ENCODE measurements around the gene REN.

REN gene

DNA sequence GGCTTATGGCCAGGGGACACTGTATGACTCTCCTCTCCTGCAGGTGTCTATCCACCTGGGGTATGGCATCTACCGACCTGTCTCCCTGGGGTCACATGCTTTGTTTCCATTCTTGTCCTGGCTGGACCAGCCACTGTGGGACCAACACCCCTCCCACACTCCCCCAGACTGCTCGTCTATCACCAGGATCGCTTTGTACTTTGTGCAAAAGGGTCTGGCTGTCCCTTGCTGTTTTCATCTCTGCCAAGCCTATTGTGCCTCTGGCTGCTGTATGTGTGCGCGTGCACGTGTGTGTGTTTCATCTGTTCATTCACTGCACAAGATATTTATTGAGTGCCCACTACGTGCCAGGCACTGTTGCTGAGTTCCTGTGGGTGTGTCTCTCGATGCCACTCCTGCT is 39.8 kb downstream of the REN start:
- Histone ChIP-seq H3K9me2 (replicated peaks; ENCODE audit: low read depth, low read length) (no peaks in the 10 kb centered on the region), H3K9ac (ENCODE audit: low read depth, low read length, poor library complexity, severe bottlenecking) (no peak overlapping the region), H4K20me1 (ENCODE audit: insufficient read depth, low read length, poor library complexity, severe bottlenecking) (no peaks in the 10 kb centered on the region), H3K79me2 (ENCODE audit: insufficient read depth, low read length) (no peaks in the 10 kb centered on the region), H3K9me3 (ENCODE audit: insufficient read depth, low read depth, low read length) (no peaks in the 10 kb centered on the region), H3K4me3 (ENCODE audit: low read length, poor library complexity, severe bottlenecking) (no peak overlapping the region), H3K4me2 (ENCODE audit: low read depth, low read length, poor library complexity, severe bottlenecking) (no peak overlapping the region), H3K4me1 (ENCODE audit: insufficient read depth, low read length, poor library complexity, severe bottlenecking) (peaks cover 13% of the 10 kb centered on the region), H3K36me3 (ENCODE audit: insufficient read depth, low read length) (no peaks in the 10 kb centered on the region), H2AFZ (ENCODE audit: low read length) (no peak overlapping the region), H3F3A (ENCODE audit: low read depth) (no peaks in the 10 kb centered on the region), H3K27me3 (ENCODE audit: insufficient read depth, low read length, poor library complexity, severe bottlenecking) (no peaks in the 10 kb centered on the region)
- TF ChIP-seq EZH2phosphoT487 (IDR thresholded peaks at IDR 0.05; ENCODE audit: borderline replicate concordance) (no peak), CTCF (conservative IDR thresholded peaks at IDR 0.05; ENCODE audit: low read length) (no peak)

DNA sequence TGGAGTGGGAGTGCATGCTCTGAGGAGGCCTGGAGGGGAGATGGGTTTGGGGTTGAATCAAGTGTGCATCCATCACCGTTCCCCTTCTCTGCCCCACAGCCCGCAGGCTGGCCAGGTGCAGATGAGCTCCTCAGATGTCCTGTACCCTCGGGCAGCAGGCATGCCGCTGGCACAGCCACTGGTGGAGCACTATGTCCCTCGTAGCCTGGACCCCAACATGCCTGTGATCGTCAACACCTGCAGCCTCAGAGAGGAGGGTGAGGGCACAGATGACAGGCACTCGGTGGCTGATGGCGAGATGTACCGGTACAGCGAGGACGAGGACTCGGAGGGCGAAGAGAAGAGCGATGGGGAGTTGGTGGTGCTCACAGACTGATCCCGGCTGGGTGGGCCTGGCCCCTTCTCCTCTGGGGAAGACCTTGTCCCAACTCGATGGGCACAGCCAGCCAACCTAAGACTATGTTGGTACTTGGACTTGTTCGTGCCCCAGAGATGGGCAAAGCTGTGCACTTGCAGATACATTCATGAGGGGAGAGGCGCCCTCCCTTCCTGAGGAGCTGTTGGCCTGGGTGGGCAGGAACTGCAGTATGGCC is 40.3 kb downstream of the REN start:
- TF ChIP-seq EZH2phosphoT487 (IDR thresholded peaks at IDR 0.05; ENCODE audit: borderline replicate concordance) (no peak), CTCF (conservative IDR thresholded peaks at IDR 0.05; ENCODE audit: low read length) (no peak)

GRCh38 chr1:204124639-204125038 is 41.5 kb downstream of the REN start:
- Histone ChIP-seq H3K4me3 (ENCODE audit: low read length, poor library complexity, severe bottlenecking) (no peak overlapping the region), H3K79me2 (ENCODE audit: insufficient read depth, low read length) (no peaks in the 10 kb centered on the region)

More for the DNA sequence above, 40.3 kb downstream of the REN start:
- H3K9me3 ChIP-seq (ENCODE audit: insufficient read depth, low read depth, low read length), result no peaks in the 10 kb centered on the region
- H3K4me1 ChIP-seq (ENCODE audit: insufficient read depth, low read length, poor library complexity, severe bottlenecking), result peaks cover 13% of the 10 kb centered on the region
- H3K27me3 ChIP-seq (ENCODE audit: insufficient read depth, low read length, poor library complexity, severe bottlenecking), result no peaks in the 10 kb centered on the region
- H4K20me1 ChIP-seq (ENCODE audit: insufficient read depth, low read length, poor library complexity, severe bottlenecking), result no peaks in the 10 kb centered on the region
- H3F3A ChIP-seq (ENCODE audit: low read depth), result no peaks in the 10 kb centered on the region
- no peak overlapping the region for H3K9ac ChIP-seq (ENCODE audit: low read depth, low read length, poor library complexity, severe bottlenecking)
- H2AFZ ChIP-seq (ENCODE audit: low read length), result no peak overlapping the region
- H3K4me3 ChIP-seq (ENCODE audit: low read length, poor library complexity, severe bottlenecking), result no peak overlapping the region
- H3K4me2 ChIP-seq (ENCODE audit: low read depth, low read length, poor library complexity, severe bottlenecking), result no peak overlapping the region
- H3K9me2 ChIP-seq (replicated peaks; ENCODE audit: low read depth, low read length), result no peaks in the 10 kb centered on the region
- no peaks in the 10 kb centered on the region for H3K79me2 ChIP-seq (ENCODE audit: insufficient read depth, low read length)
- H3K36me3 ChIP-seq (ENCODE audit: insufficient read depth, low read length), result no peaks in the 10 kb centered on the region

More at GRCh38 chr1:204124639-204125038, 41.5 kb downstream of the REN start:
- Histone ChIP-seq H3K9me3 (ENCODE audit: insufficient read depth, low read depth, low read length) (no peaks in the 10 kb centered on the region), H3K4me1 (ENCODE audit: insufficient read depth, low read length, poor library complexity, severe bottlenecking) (peaks cover 13% of the 10 kb centered on the region), H3K36me3 (ENCODE audit: insufficient read depth, low read length) (no peaks in the 10 kb centered on the region), H3K4me2 (ENCODE audit: low read depth, low read length, poor library complexity, severe bottlenecking) (no peak overlapping the region), H3K9me2 (replicated peaks; ENCODE audit: low read depth, low read length) (no peaks in the 10 kb centered on the region), H2AFZ (ENCODE audit: low read length) (no peak overlapping the region), H3K27me3 (ENCODE audit: insufficient read depth, low read length, poor library complexity, severe bottlenecking) (no peaks in the 10 kb centered on the region), H4K20me1 (ENCODE audit: insufficient read depth, low read length, poor library complexity, severe bottlenecking) (no peaks in the 10 kb centered on the region), H3F3A (ENCODE audit: low read depth) (no peaks in the 10 kb centered on the region), H3K9ac (ENCODE audit: low read depth, low read length, poor library complexity, severe bottlenecking) (no peak overlapping the region)
- TF ChIP-seq EZH2phosphoT487 (IDR thresholded peaks at IDR 0.05; ENCODE audit: borderline replicate concordance) (no peak), CTCF (conservative IDR thresholded peaks at IDR 0.05; ENCODE audit: low read length) (no peak)

Data from Loucy (cell line).